Measurements from ENCODE around the gene NPTN. TPM values are rescaled to one million over a fixed set of nuclear protein-coding genes. Genes with fewer than 3 reads are reported as not detected.
A peak's percentile ranks its signal among the peaks of the same experiment; 100 is the strongest.

The NPTN gene
- total and polyA plus RNA-seq, 11 donors, result 89.3 to 264 (median 197) TPM

- TF ChIP-seq POLR2A (IDR thresholded peaks at IDR 0.05), result no peak
- TF ChIP-seq, protein P1, sequence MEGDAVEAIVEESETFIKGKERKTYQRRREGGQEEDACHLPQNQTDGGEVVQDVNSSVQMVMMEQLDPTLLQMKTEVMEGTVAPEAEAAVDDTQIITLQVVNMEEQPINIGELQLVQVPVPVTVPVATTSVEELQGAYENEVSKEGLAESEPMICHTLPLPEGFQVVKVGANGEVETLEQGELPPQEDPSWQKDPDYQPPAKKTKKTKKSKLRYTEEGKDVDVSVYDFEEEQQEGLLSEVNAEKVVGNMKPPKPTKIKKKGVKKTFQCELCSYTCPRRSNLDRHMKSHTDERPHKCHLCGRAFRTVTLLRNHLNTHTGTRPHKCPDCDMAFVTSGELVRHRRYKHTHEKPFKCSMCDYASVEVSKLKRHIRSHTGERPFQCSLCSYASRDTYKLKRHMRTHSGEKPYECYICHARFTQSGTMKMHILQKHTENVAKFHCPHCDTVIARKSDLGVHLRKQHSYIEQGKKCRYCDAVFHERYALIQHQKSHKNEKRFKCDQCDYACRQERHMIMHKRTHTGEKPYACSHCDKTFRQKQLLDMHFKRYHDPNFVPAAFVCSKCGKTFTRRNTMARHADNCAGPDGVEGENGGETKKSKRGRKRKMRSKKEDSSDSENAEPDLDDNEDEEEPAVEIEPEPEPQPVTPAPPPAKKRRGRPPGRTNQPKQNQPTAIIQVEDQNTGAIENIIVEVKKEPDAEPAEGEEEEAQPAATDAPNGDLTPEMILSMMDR (IDR thresholded peaks at IDR 0.05), result no peak
- intact Hi-C loops (cut with DNase I), result loop anchor here in 2 of 10 donors (5.0 kb wide), 1 partner anchor 43 kb away; the partner anchor contains the start of gene NPTN (in 2 of the 2)
- Histone ChIP-seq H3K27ac (no peak overlapping the region), H3K27me3 (no peaks in the 10 kb centered on the region), H3K4me3 (no peak overlapping the region), H3K9me3 (no peaks in the 10 kb centered on the region), H3K4me1 (peaks cover 0 to 35% (median 18%) of the 10 kb centered on the region in 12 donors), H3K36me3 (peaks cover 0 to 79% (median 69%) of the 10 kb centered on the region in 9 donors)
- DNase-seq (no peak), ATAC-seq (no peak)
- 91 to 100% (median 97%) methylated on average over 1 of the region's 1 CpG for WGBS, 4 donors
These were observed 43.4 kb downstream of the NPTN start for GRCh38 chr15:73589766-73590165.

GRCh38 chr15:73585871-73586654 lies 47.1 kb downstream of the NPTN start:
- no peaks in the 10 kb centered on the region for H3K27me3 ChIP-seq
- H3K9me3 ChIP-seq, result no peaks in the 10 kb centered on the region
- H3K4me3 ChIP-seq, result no peak overlapping the region
- H3K36me3 ChIP-seq, result peaks cover 0 to 100% (median 97%) of the 10 kb centered on the region in 9 donors
- H3K27ac ChIP-seq, result no peak overlapping the region
- TF ChIP-seq, protein P1 (IDR thresholded peaks at IDR 0.05), result no peak
- no peak for TF ChIP-seq POLR2A (IDR thresholded peaks at IDR 0.05)
- WGBS, 4 donors, result 78 to 91% (median 90%) methylated on average over 5 of the region's 5 CpGs
- DNase-seq (no peak), ATAC-seq (no peak)
- peaks cover 0 to 11% (median 3%) of the 10 kb centered on the region in 12 donors for H3K4me1 ChIP-seq
- intact Hi-C loops (cut with DNase I), result no loop called here

DNA sequence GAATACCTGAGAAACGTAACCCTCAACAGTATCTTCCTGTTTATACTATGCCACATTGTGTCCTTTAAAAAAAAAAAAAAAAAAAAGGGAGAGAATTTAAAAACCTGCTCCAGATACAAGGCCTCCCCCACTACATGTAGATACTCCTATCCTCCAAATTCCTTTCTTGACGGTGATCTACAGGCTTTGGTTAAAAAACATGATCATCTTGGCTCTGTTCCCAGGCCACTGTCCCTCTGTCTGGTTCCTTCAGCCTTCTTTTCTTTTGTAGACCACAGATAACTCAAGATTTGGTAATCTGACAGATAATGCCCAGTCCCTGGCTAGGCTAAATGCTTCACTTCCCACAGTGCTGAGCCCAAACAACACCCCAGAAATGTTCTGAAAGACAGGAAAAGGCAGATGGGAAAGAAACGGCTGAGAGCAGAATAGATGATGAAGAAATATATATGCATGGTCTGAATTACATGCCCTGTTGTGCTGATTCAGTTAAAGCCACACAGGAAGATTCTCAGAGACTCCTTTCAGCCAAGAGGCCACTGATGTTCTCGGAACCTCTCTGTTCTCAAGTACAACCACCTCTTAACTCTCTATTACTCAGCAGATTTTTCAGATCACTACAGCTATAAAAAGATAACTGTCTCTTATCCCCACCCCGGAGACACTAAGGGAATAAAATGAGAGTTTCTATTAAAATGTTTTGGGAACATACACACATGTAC lies 48.3 kb downstream of the NPTN start:
- Histone ChIP-seq H3K36me3 (peaks cover 0 to 99% (median 96%) of the 10 kb centered on the region in 9 donors), H3K27me3 (no peaks in the 10 kb centered on the region), H3K4me3 (no peak overlapping the region), H3K9me3 (no peaks in the 10 kb centered on the region), H3K27ac (peak overlapping the region in 1 of 12 donors; percentile 21), H3K4me1 (peaks cover 0 to 11% (median 2%) of the 10 kb centered on the region in 12 donors)
- DNase-seq, result no peak
- intact Hi-C loops (cut with DNase I), result no loop called here
- 47 to 51% (median 49%) methylated on average over 5 of the region's 5 CpGs for WGBS, 4 donors
- TF ChIP-seq POLR2A (IDR thresholded peaks at IDR 0.05), result no peak
- TF ChIP-seq, protein P1 (IDR thresholded peaks at IDR 0.05), result no peak
- no peak for ATAC-seq

DNA sequence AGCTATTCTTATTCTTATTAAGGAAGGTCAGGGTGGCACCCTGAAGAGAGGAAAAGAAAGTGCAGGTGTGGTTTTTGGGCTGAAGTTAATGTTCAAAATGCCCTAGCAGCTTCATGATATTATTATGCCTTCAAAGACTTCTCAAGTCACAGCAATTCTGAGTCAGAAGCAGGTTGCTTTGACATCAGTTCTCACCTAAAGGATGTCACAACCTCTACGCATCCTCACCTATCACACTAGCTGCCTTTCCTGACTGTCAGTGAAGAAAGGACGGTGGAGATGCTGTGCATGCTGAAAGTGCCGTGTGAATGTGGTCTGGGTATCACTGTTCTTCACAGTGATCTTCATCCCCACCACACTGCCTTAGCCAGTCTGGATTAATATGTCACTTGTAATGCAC lies 49.6 kb downstream of the NPTN start:
- ATAC-seq (no peak), DNase-seq (no peak)
- no peak overlapping the region for H3K27ac ChIP-seq
- no peaks in the 10 kb centered on the region for H3K9me3 ChIP-seq
- H3K4me3 ChIP-seq, result no peak overlapping the region
- peaks cover 0 to 99% (median 89%) of the 10 kb centered on the region in 9 donors for H3K36me3 ChIP-seq
- peaks cover 0 to 11% (median 2%) of the 10 kb centered on the region in 12 donors for H3K4me1 ChIP-seq
- no peak for TF ChIP-seq POLR2A (IDR thresholded peaks at IDR 0.05)
- TF ChIP-seq, protein P1 (IDR thresholded peaks at IDR 0.05), result no peak
- 91 to 97% (median 95%) methylated on average over 3 of the region's 3 CpGs for WGBS, 4 donors
- intact Hi-C loops (cut with DNase I), result no loop called here
- H3K27me3 ChIP-seq, result no peaks in the 10 kb centered on the region
